ENCODE results near the gene PCDHGA2.

The PCDHGA2 gene

GRCh38 chr5:141383345-141383744, 44.8 kb downstream of the PCDHGA2 start:
- DNase-seq = no peak

GRCh38 chr5:141384471-141385267, 46.1 kb downstream of the PCDHGA2 start:
- DNase-seq = no peak

DNA sequence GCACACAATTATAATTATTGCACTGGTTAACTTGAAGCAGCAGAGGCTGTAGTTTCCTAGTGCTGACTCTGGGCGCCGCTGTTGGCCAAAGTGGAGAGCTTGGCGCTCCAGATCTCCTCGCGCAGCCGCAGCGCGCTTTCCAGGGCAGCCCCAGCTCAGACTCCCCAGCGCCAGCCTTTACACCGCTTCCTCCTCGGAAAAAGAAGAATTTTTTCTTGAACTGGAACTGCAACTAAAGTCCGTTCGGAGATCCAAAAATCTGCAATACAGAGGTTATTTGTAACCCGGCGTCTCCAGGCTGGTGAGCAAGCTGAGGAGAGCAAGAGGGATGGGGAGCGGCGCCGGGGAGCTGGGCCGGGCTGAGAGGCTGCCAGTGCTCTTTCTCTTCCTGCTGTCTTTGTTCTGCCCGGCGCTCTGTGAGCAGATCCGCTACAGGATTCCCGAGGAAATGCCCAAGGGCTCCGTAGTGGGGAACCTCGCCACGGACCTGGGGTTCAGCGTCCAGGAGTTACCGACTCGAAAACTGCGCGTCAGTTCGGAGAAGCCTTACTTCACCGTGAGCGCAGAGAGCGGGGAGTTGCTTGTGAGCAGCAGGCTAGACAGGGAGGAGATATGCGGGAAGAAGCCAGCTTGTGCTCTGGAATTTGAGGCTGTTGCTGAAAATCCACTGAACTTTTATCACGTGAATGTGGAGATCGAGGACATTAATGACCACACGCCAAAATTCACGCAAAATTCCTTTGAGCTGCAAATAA, 49.2 kb downstream of the PCDHGA2 start, which contains the start of gene PCDHGB4:
Gene PCDHGB4, plus strand, starts transcription at position 142 of the 755 bp plus-strand sequence. Its CDS starts 187 bp downstream, at position 329.
- peak; percentile 42 for DNase-seq

DNA sequence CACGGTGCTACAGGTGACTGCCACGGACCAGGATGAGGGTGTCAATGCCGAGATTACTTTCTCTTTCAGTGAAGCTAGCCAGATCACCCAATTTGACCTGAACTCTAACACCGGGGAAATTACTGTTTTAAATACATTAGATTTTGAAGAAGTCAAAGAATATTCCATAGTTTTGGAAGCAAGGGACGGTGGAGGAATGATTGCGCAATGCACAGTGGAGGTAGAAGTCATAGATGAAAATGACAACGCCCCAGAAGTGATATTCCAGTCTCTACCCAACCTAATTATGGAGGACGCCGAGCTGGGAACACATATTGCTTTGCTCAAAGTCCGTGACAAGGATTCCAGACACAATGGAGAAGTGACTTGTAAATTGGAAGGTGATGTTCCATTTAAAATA, 50.1 kb downstream of the PCDHGA2 start:
- DNase-seq = no peak

DNA sequence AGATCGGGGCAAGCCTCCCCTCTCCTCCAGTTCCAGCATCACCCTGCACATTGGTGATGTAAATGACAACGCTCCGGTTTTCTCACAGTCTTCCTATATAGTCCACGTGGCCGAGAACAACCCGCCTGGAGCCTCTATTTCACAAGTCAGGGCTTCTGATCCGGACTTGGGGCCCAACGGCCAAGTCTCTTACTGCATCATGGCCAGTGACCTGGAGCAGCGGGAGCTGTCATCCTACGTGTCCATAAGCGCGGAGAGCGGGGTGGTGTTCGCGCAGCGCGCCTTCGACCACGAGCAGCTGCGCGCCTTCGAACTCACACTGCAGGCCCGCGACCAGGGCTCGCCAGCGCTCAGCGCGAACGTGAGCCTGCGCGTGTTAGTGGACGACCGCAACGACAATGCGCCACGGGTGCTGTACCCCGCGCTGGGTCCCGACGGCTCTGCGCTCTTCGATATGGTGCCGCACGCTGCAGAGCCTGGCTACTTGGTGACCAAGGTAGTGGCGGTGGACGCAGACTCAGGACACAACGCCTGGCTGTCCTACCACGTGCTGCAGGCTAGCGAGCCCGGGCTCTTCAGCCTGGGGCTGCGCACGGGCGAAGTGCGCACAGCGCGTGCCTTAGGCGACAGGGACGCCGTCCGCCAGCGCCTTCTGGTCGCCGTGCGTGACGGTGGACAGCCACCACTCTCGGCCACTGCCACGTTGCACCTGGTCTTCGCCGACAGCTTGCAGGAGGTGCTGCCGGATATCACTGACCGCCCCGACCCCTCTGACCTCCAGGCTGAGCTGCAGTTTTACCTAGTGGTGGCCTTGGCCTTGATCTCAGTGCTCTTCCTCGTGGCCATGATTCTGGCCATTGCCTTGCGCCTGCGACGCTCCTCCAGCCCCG, 50.8 kb downstream of the PCDHGA2 start:
- no peak for DNase-seq

DNA sequence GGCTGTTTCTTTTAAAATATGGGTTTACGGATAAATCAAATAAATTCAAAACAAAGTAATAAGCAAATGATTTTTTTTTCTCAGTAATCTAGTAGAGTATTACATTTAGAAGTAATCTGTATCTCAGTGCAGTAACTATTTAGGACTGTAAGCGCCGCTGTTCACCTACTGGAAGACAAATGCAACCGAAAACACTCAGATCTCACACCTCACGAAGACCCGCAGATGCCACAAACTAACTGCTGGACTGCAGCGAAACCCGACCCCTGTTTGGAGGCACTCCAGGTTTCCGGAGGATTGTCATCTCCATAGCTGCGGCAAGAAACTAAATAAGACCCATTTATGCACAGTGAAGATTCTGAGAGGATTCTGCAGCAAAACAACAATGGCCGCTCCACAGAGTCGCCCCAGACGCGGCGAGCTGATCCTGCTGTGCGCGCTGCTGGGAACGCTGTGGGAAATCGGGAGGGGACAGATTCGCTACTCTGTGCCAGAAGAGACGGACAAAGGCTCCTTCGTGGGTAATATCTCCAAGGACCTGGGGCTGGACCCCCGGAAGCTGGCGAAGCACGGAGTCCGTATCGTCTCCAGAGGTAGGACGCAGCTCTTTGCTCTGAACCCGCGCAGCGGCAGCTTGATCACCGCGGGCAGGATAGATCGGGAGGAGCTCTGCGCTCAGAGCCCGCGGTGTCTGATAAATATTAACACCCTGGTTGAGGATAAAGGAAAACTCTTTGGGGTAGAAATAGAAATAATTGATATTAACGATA, 54.1 kb downstream of the PCDHGA2 start, which contains the start of gene PCDHGA8:
Gene PCDHGA8, plus strand, starts transcription at position 205 of the 770 bp plus-strand sequence. Its CDS starts 181 bp downstream, at position 386.
- no peak for DNase-seq

Measured in CD4-positive, alpha-beta T cell treated with Interleukin-10 for 1 hour (primary cell).